Esophagus squamous epithelium (tissue), 5 donors: ENCODE results near the gene MTTP. TPM values are rescaled to one million over a fixed set of nuclear protein-coding genes. Genes with fewer than 3 reads are reported as not detected.

ENCODE experiments used
- DNase-seq: peaks from one replicate; lab custom pipeline; 2025; lab: John Stamatoyannopoulos, UW
- H3K27ac ChIP-seq, 4 donors: fragments of 200-600 bp; sonication (generic); one replicate each; pipeline ENCODE4 v1.5.1; 2016 to 2019; ENCODE audit warnings: mild to moderate bottlenecking in 1 of 4
- H3K27me3 ChIP-seq, 4 donors: fragments of 200-600 bp; sonication (generic); 1 replicate in 3 of 4; 2 replicates in 1 of 4; pipeline versions ENCODE4 v1.5.1 to v1.6.0; 2017 to 2021; ENCODE audit warnings: antibody characterized with exemption in 1 of 4
- H3K36me3 ChIP-seq, 3 donors: fragments of 200-600 bp; sonication (generic); one replicate each; pipeline ENCODE4 v1.5.1; 2016 to 2019
- H3K4me1 ChIP-seq, 3 donors: fragments of 200-600 bp; sonication (generic); one replicate each; pipeline ENCODE4 v1.5.1; 2017 to 2019
- H3K4me3 ChIP-seq, 4 donors: fragments of 200-600 bp; sonication (generic); 1 replicate in 3 of 4; 2 replicates in 1 of 4; pipeline ENCODE4 v1.5.1; 2016 to 2019; ENCODE audit warnings: mild to moderate bottlenecking in 2 of 4, moderate library complexity in 1 of 4
- H3K9me3 ChIP-seq, 3 donors: fragments of 200-600 bp; sonication (generic); one replicate each; pipeline ENCODE4 v1.5.1; 2016 to 2019
- CTCF ChIP-seq, 6 experiments: fragments of 450-650 bp in 4 of 6; fragments of 200-600 bp in 2 of 6; sonication (generic) in 2 of 6; IDR thresholded peaks; one replicate each; pipeline ENCODE4 v1.5.1; 2016 to 2019; ENCODE audit warnings: antibody characterized with exemption in 6 of 6, mild to moderate bottlenecking in 4 of 6, moderate library complexity in 4 of 6
- POLR2A ChIP-seq, 4 donors: fragments of 450-650 bp; IDR thresholded peaks; one replicate each; pipeline ENCODE4 v1.6.1; 2017; ENCODE audit warnings: antibody characterized with exemption in 4 of 4, mild to moderate bottlenecking in 4 of 4, moderate library complexity in 3 of 4
- WGBS, 2 donors: methylation state at CpG; one replicate each; pipeline ENCODE4 v1.1.5; 2018; 5-methylcytosine and 5-hydroxymethylcytosine counted together
- intact Hi-C: fragments of 100-400 bp; cut with DNase I; formaldehyde crosslinking; loops from one replicate; pipeline ENCODE4 v1.15.0; 2022
- total RNA-seq, 4 donors: library from RNA; depleted of rRNA; stranded (reverse); fragments of >200 nt; gene quantifications; one replicate each; pipeline ENCODE4 v1.1.0, GENCODE V29; 2016
- donor health status: DM: yes; HTN: yes; CAD: no.

The MTTP gene
- total RNA-seq, 4 donors from 2014 or later: 0.13 to 0.41 (median 0.19) TPM; not detected in 1

- no peaks in the 10 kb centered on the region for H3K9me3 ChIP-seq
- WGBS, 2 donors: 46 to 63% methylated on average over 1 of the region's 1 CpG
- H3K4me3 ChIP-seq: no peak overlapping the region
- intact Hi-C loops: no loop called here
- TF ChIP-seq CTCF (IDR thresholded peaks at IDR 0.05) (no peak), POLR2A (IDR thresholded peaks at IDR 0.05) (no peak)
- H3K4me1 ChIP-seq: peaks cover 0 to 19% (median 0%) of the 10 kb centered on the region in 3 donors
- peak overlapping the region in 2 of 4 donors; percentile 4 to 55 for H3K27ac ChIP-seq
- H3K36me3 ChIP-seq: no peaks in the 10 kb centered on the region
- peaks cover 0 to 29% (median 0%) of the 10 kb centered on the region in 4 donors for H3K27me3 ChIP-seq
- no peak for DNase-seq
These were observed 73.7 kb downstream of the MTTP start for GRCh38 chr4:99648321-99648720.

GRCh38 chr4:99649208-99649607 lies 74.6 kb downstream of the MTTP start:
- 76 to 92% methylated on average over 4 to 6 of the region's 9 CpGs for WGBS, 2 donors
- DNase-seq: no peak
- no peak for TF ChIP-seq CTCF (IDR thresholded peaks at IDR 0.05)
- no peak for TF ChIP-seq POLR2A (IDR thresholded peaks at IDR 0.05)
- Histone ChIP-seq H3K4me1 (peaks cover 0 to 19% (median 0%) of the 10 kb centered on the region in 3 donors), H3K4me3 (no peak overlapping the region), H3K9me3 (no peaks in the 10 kb centered on the region), H3K27ac (peak overlapping the region in 1 of 4 donors; percentile 28), H3K27me3 (peaks cover 0 to 38% (median 0%) of the 10 kb centered on the region in 4 donors), H3K36me3 (no peaks in the 10 kb centered on the region)
- intact Hi-C loops: no loop called here

- WGBS, 2 donors: 80% methylated on average over 4 of the region's 10 CpGs; no CpG with 5 or more reads in 1 of the 2 donors
These were observed 75.2 kb downstream of the MTTP start for GRCh38 chr4:99649778-99650177.

GRCh38 chr4:99651016-99651769 lies 76.6 kb downstream of the MTTP start:
- 87 to 93% methylated on average over 3 to 11 of the region's 18 CpGs for WGBS, 2 donors
- DNase-seq: no peak
- Histone ChIP-seq H3K27me3 (peaks cover 0 to 39% (median 0%) of the 10 kb centered on the region in 4 donors), H3K4me1 (peaks cover 0 to 29% (median 12%) of the 10 kb centered on the region in 3 donors), H3K27ac (no peak overlapping the region), H3K36me3 (no peaks in the 10 kb centered on the region), H3K4me3 (no peak overlapping the region), H3K9me3 (no peaks in the 10 kb centered on the region)
- intact Hi-C loops: no loop called here
- TF ChIP-seq POLR2A (IDR thresholded peaks at IDR 0.05) (no peak), CTCF (IDR thresholded peaks at IDR 0.05) (no peak)

More at GRCh38 chr4:99649778-99650177, 75.2 kb downstream of the MTTP start:
- Histone ChIP-seq H3K27ac (no peak overlapping the region), H3K4me3 (no peak overlapping the region), H3K9me3 (no peaks in the 10 kb centered on the region), H3K36me3 (no peaks in the 10 kb centered on the region), H3K27me3 (peaks cover 0 to 39% (median 0%) of the 10 kb centered on the region in 4 donors), H3K4me1 (peaks cover 0 to 19% (median 2%) of the 10 kb centered on the region in 3 donors)
- no peak for DNase-seq
- no peak for TF ChIP-seq CTCF (IDR thresholded peaks at IDR 0.05)
- no peak for TF ChIP-seq POLR2A (IDR thresholded peaks at IDR 0.05)
- intact Hi-C loops: no loop called here

- no peaks in the 10 kb centered on the region for H3K36me3 ChIP-seq
- no peak for TF ChIP-seq CTCF (IDR thresholded peaks at IDR 0.05)
- TF ChIP-seq POLR2A (IDR thresholded peaks at IDR 0.05): no peak
- H3K9me3 ChIP-seq: no peaks in the 10 kb centered on the region
- H3K27me3 ChIP-seq: peaks cover 0 to 39% (median 0%) of the 10 kb centered on the region in 4 donors
- WGBS, 2 donors: 93 to 98% methylated on average over 9 to 39 of the region's 49 CpGs
- H3K4me3 ChIP-seq: no peak overlapping the region
- DNase-seq: no peak
- H3K4me1 ChIP-seq: peaks cover 0 to 36% (median 12%) of the 10 kb centered on the region in 3 donors
- intact Hi-C loops: no loop called here
- H3K27ac ChIP-seq: no peak overlapping the region
These were observed 77.3 kb downstream of the MTTP start for GRCh38 chr4:99651811-99652485.
